Endometrial microvascular endothelial cells (primary cell): ENCODE results near the gene KRTAP10-10. TPM values are rescaled to one million over a fixed set of nuclear protein-coding genes. Genes with fewer than 3 reads are reported as not detected.
"Not testable (repeated sequence)": the region's sequence is repeated elsewhere in the genome, so short reads cannot be mapped to it uniquely, and the experiment has no call there.

Experiments used
- in situ Hi-C: cut with HindIII; loops from 2 replicates; pipeline ENCODE4 v1.10.0; 2017; ENCODE audit warnings: low sequenced_read_pairs, low pct_unique_long_range_greater_than_20kb; ENCODE audit errors: inconsistent ontology term
- total RNA-seq: library from RNA; depleted of rRNA; stranded (reverse); fragments of >200 nt; gene quantifications from one replicate; pipeline ENCODE4 v1.2.3, GENCODE V29; 2015; ENCODE audit errors: inconsistent ontology term

The KRTAP10-10 gene
- total RNA-seq, 1 donor from 2014 or later = not detected

GRCh38 chr21:44666401-44667320 lies 29.5 kb downstream of the KRTAP10-10 start, which contains the start of gene KRTAP12-2:
Gene KRTAP12-2, minus strand, starts transcription at chr21:44666927. Its CDS starts 41 bp downstream, at chr21:44666886.
- in situ Hi-C loops = no loop called here

DNA sequence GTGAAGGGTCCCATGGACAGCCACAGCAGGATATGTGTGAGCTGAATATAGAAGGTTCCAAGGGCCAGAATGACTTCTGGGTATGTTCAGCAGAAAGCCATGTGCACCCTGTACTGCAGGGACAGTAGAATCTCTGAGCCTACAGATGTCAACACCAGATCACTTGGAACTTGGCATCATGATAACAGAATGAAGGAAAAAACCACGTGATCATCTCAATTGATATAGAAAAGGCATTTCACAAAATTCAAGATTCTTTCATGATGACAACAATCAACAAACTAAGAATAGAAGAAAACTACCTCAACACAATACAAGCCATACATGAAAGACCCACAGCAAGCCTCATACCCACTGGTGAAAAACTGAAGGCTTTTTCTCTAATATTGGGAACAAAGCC lies 30.5 kb downstream of the KRTAP10-10 start:
- in situ Hi-C loops = no loop called here

GRCh38 chr21:44670642-44671432 lies 33.7 kb downstream of the KRTAP10-10 start:
- in situ Hi-C loops = no loop called here

DNA sequence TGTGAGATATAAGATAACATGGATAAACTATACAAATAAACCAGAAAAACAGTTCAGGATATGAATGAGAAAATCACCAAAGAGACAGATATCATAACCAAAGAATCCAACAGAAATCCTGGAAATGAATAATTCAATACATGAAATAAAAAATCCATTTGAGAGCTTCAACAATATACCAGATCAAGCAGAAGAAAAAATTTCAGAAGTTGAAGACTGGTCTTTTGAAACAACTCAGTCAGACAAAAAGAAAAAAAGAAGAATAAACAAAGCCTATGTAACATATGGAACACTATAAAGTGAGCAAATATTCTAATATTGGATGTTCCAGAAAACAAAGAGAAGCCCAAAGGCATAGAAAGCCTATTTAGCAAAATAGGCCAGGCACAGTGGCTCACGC lies 34.8 kb downstream of the KRTAP10-10 start:
- in situ Hi-C loops = no loop called here

DNA sequence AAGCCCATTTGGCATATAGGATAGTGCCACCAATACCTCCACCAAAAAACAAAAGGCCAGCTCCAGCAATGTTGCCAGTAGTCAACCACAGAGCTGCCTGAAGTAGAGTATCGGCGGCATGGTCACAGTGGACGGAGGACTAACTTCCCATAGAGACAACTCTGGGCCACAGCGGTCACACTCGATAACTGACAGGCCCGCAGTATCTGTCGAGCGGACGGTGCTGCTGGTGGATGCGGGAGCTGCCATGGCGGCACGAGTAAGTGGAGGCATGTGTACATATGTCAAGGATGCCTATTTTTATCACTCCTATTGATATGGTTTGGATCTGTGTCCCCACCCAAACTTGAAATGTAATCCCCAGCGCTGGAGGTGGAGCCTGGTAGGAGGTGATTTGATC lies 40.7 kb downstream of the KRTAP10-10 start:
- in situ Hi-C loops = no loop called here

DNA sequence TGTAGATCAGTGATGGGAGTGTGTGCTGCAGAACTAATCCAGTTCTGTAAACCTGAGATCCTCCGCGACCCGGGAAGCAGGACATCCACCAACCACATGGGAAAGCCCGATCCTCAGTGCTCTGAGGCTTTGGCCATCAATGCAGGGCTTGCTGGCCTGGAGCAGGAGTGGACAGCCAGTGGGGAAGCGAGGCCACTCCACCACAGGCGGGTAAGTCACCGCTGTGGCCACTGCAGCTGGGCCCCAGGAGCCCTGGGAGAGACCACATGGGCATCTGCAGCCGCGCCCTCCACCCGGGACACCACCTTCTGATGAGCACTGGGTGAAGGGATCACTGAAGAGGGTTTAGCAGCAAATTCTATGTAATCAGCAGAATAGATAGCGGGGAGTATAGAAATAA lies 44.0 kb downstream of the KRTAP10-10 start:
- in situ Hi-C loops = no loop called here

GRCh38 chr21:44681861-44682579 lies 44.9 kb downstream of the KRTAP10-10 start, which contains the start of gene KRTAP12-1:
Gene KRTAP12-1, minus strand, starts transcription at chr21:44682163. Its CDS starts 40 bp downstream, at chr21:44682123.
- in situ Hi-C loops = no loop called here

DNA sequence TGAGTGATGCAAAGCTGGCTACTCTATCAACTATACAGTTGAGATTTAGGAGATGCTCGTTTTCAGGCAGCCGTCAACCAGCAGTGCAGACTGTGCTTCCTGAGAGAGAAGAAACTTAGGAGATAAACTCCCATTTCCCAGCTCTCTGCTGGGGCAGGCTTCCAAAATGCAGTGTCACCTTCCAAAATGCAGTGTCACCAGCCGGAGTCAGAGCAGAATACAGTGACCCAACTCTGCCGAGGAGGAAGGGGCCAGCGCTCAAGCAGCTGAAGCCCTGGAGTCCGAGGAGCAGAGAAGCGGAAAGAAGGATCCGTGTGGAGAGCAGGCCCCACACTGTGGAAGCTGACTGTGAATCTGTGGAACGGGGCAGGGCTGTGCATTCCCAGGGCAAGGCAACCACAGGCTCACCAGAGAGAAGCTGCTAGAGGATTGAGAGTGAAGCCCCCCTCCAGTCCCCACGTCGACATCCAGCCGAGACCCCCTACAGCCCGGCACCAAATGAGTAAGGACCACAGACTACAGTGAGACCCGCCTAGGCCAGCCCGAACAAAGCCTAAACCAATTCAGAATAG lies 45.5 kb downstream of the KRTAP10-10 start:
- in situ Hi-C loops = no loop called here

DNA sequence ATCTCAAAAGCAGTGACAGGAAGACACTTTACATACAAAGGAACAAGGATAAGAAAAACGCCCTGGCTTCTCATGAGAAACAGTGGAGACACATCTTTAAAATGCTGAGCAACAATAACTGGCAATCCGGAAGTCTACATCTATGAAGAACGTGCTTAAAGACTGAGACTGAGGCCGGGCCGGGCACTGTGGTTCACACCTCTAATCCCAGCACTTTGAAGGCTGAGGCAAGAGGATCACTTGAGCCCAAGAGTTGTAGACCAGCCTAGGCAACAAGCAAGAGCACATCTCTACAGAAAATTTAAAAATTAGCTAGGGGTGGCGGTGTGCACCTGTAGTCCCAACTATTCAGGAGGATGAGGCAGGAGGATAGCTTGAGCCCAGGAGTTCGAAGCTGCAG lies 46.9 kb downstream of the KRTAP10-10 start:
- in situ Hi-C loops = no loop called here

DNA sequence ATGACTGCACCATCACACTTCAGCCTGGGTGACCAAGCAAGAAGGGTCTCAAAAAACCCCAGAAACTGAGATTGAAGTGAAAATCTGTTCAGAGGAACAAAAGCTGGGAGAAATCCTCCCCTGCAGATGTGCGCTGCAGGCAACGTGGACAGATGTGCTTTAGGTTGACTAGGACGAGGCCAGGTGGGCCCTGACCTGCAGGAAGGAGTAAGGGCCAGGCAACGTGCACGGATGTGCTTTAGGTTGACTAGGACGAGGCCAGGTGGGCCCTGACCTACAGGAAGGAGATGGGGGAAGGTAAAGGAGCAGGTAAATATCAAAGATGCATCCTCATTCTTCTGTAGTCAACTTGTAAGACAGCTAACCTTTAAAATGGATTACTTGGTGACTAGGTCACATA lies 47.3 kb downstream of the KRTAP10-10 start:
- in situ Hi-C loops = no loop called here

- in situ Hi-C loops = not testable (repeated sequence)
These were observed 47.9 kb downstream of the KRTAP10-10 start for GRCh38 chr21:44685050-44685449.

- in situ Hi-C loops = no loop called here
These were observed 49.0 kb downstream of the KRTAP10-10 start for GRCh38 chr21:44686000-44686781.

DNA sequence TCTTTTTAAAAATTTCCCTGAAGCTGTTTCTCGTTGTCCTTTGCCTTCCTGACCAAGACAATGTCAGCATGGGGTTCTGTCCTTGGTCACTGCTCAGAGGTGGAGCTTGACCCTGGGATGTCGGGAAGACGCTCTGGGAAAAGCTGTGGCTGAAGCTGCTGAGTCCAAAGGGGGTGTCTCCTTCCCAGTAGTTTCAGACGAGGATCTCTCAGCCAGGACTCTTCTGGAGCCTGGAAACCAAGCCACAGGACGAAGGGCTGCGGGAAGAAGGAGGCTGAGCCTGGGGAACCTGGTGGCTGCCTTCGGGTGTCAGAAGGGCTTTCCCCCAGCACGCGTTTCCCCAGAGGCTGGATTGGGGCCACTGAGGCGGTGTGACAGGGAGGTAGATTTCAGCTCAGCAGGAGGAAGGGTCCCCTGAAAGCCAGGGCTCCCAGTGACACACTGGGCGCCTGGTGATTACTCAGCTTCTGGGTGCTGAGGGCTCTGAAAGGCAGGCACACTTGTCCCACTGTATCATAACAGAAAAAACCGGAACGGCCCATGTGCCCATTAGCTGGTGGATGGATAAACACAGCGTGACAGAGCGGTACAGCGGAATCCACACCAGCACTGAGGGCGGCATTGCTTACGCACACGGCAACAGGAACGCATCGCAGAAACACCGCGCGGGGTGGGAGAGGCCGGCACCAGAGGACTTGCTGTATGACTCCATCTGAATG lies 49.8 kb downstream of the KRTAP10-10 start:
- in situ Hi-C loops = no loop called here

DNA sequence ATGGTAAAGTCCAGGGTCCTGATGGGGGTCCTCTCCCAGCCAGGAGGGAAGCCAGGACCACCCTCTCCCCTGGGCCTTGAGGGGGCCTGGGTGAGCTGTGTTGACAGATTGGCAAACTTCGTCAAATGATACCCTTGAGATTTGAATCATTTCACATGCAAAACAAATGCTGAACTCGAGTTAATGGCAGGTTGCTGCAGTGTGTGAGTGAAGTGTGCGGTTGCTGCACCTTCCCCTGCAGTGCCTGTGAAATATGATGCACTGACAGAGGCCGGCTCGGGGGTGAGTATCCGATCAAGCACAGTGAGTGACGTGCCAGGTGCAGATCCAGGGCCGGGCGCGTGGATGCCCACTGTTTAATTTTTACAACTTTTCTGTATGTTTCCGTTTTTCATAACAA lies 50.5 kb downstream of the KRTAP10-10 start:
- in situ Hi-C loops = no loop called here
